Erythroblast (primary cell): Measurements from ENCODE around the gene SIRT6.
A peak's percentile ranks its signal among the peaks of the same experiment; 100 is the strongest.
"Not testable (repeated sequence)": the region's sequence is repeated elsewhere in the genome, so short reads cannot be mapped to it uniquely, and the experiment has no call there.

Experiments
- DNase-seq, 2 experiments: peaks; one replicate each; lab custom pipeline; 2025; lab: John Stamatoyannopoulos, UW
- GATA1 ChIP-seq: IDR thresholded peaks from 2 replicates; pipeline ENCODE4 v1.6.1; 2011; ENCODE audit warnings: low read depth, mild to moderate bottlenecking, control low read depth, low read length, moderate library complexity
- POLR2A ChIP-seq: IDR thresholded peaks from 2 replicates; pipeline ENCODE4 v1.6.1; 2011; ENCODE audit warnings: mild to moderate bottlenecking, low read length

Gene SIRT6

GRCh38 chr19:4173479-4174212 lies 8.7 kb downstream of the SIRT6 start:
- DNase-seq = no peak
- TF ChIP-seq GATA1 (no peak), POLR2A (no peak)

DNA sequence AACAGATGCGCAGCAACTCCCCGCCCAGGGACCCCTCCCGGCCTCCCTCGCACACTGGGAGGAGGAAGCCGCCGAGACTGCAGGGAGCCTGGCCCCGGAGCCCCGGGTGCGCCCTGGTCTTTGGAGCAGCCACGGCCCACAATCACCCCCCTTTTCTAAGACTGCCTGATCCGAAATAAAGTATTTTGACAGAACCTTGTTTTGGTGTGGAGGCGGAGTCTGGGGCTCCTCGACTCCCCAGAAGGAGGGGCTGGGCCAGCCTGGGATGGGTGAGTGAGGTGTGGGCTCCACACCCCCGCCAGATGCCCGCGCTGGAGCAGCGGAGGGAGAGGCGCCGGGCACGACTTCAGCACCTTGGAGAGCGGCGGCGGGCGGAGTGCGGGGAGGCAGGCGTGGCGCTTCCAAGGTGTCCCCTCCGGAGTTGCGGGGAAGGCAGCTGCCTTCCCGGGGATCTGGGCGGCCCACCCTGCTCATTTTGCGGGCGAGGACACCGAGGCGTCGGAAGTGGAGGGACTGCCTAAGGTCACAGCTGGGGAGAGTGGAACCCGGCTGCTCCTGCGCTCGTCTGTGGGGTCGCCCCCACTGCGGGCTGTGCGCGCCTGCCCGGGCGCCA lies 9.4 kb downstream of the SIRT6 start:
- peak; percentile 63 to 74 for DNase-seq
- TF ChIP-seq POLR2A = no peak
- no peak for TF ChIP-seq GATA1

- no peak for DNase-seq
- TF ChIP-seq POLR2A (no peak), GATA1 (no peak)
These were observed 10.7 kb downstream of the SIRT6 start for GRCh38 chr19:4171676-4172075.

DNA sequence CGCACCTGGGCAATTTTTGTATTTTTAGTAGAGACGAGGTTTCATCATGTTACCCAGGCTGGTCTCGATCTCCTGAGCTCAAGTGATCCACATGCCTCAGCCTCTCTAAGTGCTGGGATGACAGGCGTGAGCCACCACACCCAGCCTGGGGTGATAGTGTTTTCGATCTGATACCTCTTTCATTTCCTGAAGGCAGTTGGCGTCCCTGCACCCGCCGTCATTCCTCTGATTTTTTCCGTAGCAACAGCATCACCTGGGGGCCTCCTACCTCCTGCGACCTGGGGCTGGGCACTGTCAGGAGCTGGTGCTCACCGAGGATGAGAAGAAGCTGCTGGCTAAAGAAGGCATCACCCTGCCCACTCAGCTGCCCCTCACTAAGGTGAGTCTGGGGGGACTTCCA lies 18.1 kb downstream of the SIRT6 start:
- DNase-seq = no peak
- TF ChIP-seq GATA1 = no peak
- no peak for TF ChIP-seq POLR2A

DNA sequence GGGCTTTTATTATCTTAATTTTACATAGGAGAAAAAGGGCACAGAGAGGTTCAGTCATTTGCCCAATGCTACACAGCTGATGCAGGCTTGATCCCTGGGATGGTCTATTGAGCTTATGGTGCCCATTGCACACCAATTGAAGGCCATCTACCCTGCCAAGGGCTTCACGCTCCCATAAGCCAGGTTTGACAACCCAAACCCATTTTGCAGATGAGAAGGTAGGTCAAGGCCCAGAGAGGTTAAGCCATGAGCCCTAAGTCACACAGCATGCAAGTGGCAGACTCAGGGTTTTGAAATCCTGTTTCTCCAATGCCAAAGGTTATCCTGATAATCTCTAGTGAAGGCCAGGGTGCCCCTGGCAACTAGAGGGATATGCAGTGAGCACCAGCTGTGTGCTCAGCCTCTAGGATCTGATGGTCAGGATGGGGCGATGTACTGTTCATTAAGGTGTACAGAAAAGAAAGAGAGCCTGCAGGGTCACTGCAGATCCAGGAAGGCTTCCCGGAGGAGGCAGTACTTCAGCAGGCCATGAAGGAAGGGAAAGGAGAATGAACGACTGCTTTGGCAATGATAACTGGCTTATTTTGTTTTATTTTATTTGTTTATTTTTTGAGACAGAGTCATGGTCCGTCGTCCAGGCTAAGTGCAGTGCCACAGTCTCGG lies 20.8 kb downstream of the SIRT6 start:
- TF ChIP-seq GATA1 (no peak), POLR2A (no peak)
- DNase-seq = no peak

DNA sequence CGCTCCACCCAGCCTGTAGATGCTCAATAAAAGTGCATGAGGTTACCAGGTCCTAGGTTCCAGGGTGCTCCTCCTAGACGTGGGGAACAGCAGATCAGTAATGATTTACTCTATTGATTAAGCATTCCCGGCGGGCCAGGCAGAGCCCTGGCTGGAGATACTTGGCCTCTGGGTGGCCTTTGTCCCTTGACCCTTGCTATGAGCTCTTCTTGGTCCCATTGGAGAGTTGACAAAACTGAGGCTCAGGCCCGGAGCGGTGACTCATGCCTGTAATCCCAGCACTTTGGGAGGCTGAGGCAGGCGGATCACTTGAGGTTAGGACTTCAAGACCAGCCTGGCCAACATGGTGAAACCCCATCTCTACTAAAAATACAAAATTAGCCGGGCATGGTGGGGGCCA lies 24.4 kb downstream of the SIRT6 start:
- not testable (repeated sequence) for DNase-seq

- no peak for DNase-seq
- TF ChIP-seq GATA1 = no peak
- TF ChIP-seq POLR2A = no peak
These were observed 25.2 kb downstream of the SIRT6 start for GRCh38 chr19:4157164-4157563.

GRCh38 chr19:4154571-4155312 lies 27.6 kb downstream of the SIRT6 start:
- DNase-seq = no peak
- TF ChIP-seq GATA1 (no peak), POLR2A (no peak)

GRCh38 chr19:4152241-4152998 lies 29.9 kb downstream of the SIRT6 start:
- TF ChIP-seq POLR2A = no peak
- TF ChIP-seq GATA1 = no peak
- DNase-seq = no peak

DNA sequence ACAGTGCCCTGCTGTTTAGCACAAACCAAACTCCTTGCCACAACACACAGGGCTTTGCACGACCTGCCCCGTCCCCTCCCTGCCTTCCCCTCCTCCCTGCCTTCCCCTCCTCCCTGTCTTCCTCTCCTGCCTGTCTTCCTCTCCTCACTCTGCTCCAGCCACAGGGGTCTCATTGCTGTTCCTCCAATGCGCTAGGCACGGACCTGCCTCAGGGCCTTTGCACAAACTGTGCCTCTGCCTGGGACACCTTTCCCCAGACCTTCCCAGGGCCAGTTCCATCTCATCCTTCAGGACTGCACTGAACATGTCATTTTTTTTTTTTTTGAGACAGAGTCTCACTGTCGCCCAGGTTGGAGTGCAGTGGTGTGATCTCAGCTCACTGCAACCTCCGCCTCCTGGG lies 30.7 kb downstream of the SIRT6 start:
- no peak for DNase-seq
- TF ChIP-seq GATA1 = no peak
- no peak for TF ChIP-seq POLR2A

- DNase-seq = no peak
- no peak for TF ChIP-seq GATA1
- no peak for TF ChIP-seq POLR2A
These were observed 32.7 kb downstream of the SIRT6 start for GRCh38 chr19:4149518-4150288.

GRCh38 chr19:4144666-4145249 lies 37.6 kb downstream of the SIRT6 start:
- TF ChIP-seq GATA1 = no peak
- no peak for TF ChIP-seq POLR2A
- DNase-seq = peak; percentile 59 to 70

DNA sequence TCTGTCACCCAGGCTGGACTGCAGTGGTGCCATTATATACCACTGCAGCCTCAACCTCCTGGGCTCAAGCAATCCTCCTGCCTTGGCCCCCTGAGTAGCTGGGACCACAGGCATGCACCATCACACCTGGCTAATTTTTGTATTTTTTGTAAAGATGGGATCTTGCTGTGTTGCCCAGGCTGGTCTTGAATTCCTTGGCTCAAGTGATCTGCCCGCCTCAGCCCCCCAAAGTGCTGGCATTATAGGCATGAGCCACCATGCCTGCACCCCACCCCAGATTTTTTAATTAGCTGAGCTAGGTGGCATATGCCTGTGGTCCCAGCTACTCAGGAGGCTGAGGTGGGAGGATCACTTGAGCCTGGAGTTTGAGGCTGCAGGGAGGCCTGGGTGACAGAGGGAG lies 39.4 kb downstream of the SIRT6 start:
- DNase-seq = not testable (repeated sequence)
